BJ (cell line): Measurements from ENCODE around the gene FBXW7. TPM values are rescaled to one million over a fixed set of nuclear protein-coding genes. Genes with fewer than 3 reads are reported as not detected.
"Not testable (repeated sequence)": the region's sequence is repeated elsewhere in the genome, so short reads cannot be mapped to it uniquely, and the experiment has no call there.

ENCODE experiments used
- CTCF ChIA-PET: fragments of 350-600 bp; formaldehyde crosslinking; extraction: SDS; loops from one replicate; lab custom pipeline; 2021; ENCODE audit warnings: antibody characterized with exemption, inconsistent platforms; lab: Yijun Ruan, JAX
- POLR2A ChIA-PET: fragments of 300-600 bp; sonication (Branson Sonifier 250); formaldehyde crosslinking; extraction: SDS; loops from one replicate; lab custom pipeline; 2021; ENCODE audit warnings: antibody characterized with exemption; lab: Charles Lee
- DNase-seq: peaks from one replicate; pipeline ENCODE4 v3.0.0-alpha.2; 2011; ENCODE audit warnings: low read depth
- H3K27me3 ChIP-seq: 2 replicates; pipeline ENCODE4 v1.6.0; 2011; ENCODE audit warnings: low read length; ENCODE audit not compliant: control insufficient read depth, insufficient read depth
- H3K36me3 ChIP-seq: 2 replicates; pipeline ENCODE4 v1.5.1; 2011; ENCODE audit warnings: low read length; ENCODE audit not compliant: control insufficient read depth, insufficient read depth
- H3K4me3 ChIP-seq: 2 replicates; pipeline ENCODE4 v1.5.1; 2011; ENCODE audit warnings: low read depth, mild to moderate bottlenecking, control low read depth, low read length
- CTCF ChIP-seq: IDR thresholded peaks from 2 replicates; pipeline ENCODE4 v1.5.1; 2011; ENCODE audit warnings: low read depth, mild to moderate bottlenecking, control low read depth, inconsistent platforms, low read length, moderate library complexity; ENCODE audit not compliant: insufficient read depth
- polyA plus RNA-seq: library from polyadenylated mRNA; depleted of rRNA; stranded (reverse); fragments of >200 nt; gene quantifications from 2 replicates; pipeline ENCODE4 v1.2.3, GENCODE V29; 2011

Gene FBXW7
- polyA plus RNA-seq, 1 experiment, result 4.1 TPM

DNA sequence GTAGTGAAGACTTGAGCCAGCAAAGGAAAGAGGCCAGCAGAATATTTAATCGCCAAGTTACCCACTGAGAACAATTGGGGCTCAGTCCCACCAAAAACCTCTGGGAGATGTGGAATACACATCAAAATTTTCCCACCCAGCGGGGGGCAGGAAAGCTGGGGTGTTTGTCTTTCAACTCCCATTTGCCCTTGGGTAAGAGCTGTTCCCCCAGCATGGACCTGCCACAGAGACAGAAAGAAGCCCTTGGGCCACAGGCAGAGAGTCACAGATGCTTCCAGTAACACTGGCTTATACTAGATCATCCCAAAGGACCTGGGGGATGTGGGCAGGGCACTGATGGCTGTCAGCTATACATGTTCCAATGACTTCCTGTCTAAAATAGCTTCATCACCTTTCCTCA, 18.9 kb upstream of the FBXW7 start:
- CTCF ChIA-PET, result no interaction called here
- DNase-seq, result no peak

GRCh38 chr4:152550687-152551086, 14.8 kb upstream of the FBXW7 start:
- CTCF ChIA-PET, result interaction anchor here (1.3 kb wide), 1 partner anchor 14 kb away, joined by 3 read pairs; the partner anchor contains the start of gene FBXW7
- H3K4me3 ChIP-seq, H3K27me3 ChIP-seq, H3K36me3 ChIP-seq, DNase-seq, POLR2A ChIA-PET: not testable (repeated sequence)

More for the DNA sequence above, 18.9 kb upstream of the FBXW7 start:
- POLR2A ChIA-PET, result no interaction called here
- Histone ChIP-seq H3K36me3 (no peaks in the 10 kb centered on the region), H3K4me3 (no peak overlapping the region), H3K27me3 (no peaks in the 10 kb centered on the region)
- TF ChIP-seq CTCF, result no peak

- ChIA-PET POLR2A (no interaction called here), CTCF (interaction anchor here (1.3 kb wide), 1 partner anchor 44 kb away, joined by 3 read pairs; no protein-coding TSS in a partner anchor)
- no peak overlapping the region for H3K4me3 ChIP-seq
- no peak for DNase-seq
- H3K27me3 ChIP-seq, result no peaks in the 10 kb centered on the region
- TF ChIP-seq CTCF, result no peak
- H3K36me3 ChIP-seq, result no peaks in the 10 kb centered on the region; the same call in 1 of the 2 replicates
Measured at GRCh38 chr4:152545088-152545487, 9.2 kb upstream of the FBXW7 start.

DNA sequence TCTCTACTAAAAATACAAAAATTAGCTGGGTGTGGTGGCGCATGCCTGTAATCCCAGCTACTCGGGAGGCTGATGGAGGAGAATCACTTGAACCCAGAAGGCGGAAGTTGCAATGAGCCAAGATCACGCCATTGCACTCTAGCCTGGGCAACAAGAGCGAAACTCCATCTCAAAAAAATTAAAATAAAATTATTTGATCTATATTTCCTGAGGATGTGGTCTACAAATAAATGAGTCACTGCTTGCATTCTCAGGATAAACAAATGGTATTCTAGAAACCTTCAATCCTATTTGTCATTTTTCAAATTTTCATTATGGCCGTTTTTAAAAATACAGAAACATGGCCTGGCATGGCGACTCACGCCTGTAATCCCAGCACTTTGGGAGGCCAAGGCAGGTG, 8.6 kb upstream of the FBXW7 start:
- CTCF ChIA-PET, result interaction anchor here (1.3 to 1.5 kb wide), 2 partner anchors 42 to 44 kb away, joined by 3 read pairs; no protein-coding TSS in a partner anchor
- POLR2A ChIA-PET, H3K4me3 ChIP-seq: not testable (repeated sequence)

DNA sequence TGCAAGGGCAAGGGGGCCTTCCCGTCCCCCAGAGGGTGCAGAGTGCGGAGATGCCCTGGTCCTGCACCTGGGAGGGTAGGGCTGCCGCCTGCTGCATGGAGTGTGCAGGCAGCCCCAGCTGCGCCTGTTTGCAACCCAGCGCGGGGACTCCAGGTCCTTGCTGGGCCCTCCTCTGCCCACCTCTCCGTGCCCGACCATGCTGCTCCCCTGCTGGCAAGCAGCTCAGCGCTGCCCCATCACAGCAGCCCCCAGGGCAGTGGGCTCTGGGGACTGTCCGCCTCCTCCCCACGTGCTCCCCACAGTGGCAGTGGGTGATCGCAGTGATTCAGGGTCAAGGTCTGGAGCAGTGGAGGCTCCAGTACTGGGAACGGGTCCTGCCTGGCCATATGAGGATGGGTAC, 5.0 kb upstream of the FBXW7 start:
- no peaks in the 10 kb centered on the region for H3K27me3 ChIP-seq
- ChIA-PET POLR2A (no interaction called here), CTCF (no interaction called here)
- peaks cover 2% of the 10 kb centered on the region for H3K36me3 ChIP-seq
- DNase-seq, result no peak
- no peak for TF ChIP-seq CTCF
- H3K4me3 ChIP-seq, result no peak overlapping the region

More for the DNA sequence above, 8.6 kb upstream of the FBXW7 start:
- DNase-seq, H3K27me3 ChIP-seq, H3K36me3 ChIP-seq: not testable (repeated sequence)

DNA sequence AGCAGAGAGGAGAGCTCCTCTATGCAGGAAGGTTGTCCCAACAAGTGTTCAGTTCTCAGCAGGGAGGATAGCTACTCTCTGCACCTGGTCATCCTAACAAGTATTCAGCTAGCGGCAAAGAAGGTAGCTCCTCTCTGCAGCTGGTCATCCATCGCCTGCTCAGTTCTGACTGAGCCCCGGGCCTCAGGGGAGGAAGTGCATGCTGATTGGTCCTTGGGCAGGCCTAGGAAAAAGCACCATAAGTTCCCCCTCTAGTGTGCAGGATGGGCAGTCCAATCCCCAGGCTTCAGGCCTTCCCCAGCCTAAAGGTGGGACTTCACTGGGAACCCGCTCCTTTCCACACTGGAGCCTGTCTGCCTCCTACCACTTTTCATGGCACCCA, 4.4 kb upstream of the FBXW7 start:
- DNase-seq, result no peak
- H3K36me3 ChIP-seq, result peaks cover 2% of the 10 kb centered on the region
- no peak for TF ChIP-seq CTCF
- POLR2A ChIA-PET, result no interaction called here
- H3K27me3 ChIP-seq, result no peaks in the 10 kb centered on the region
- H3K4me3 ChIP-seq, result no peak overlapping the region
- CTCF ChIA-PET, result no interaction called here
